Astrocyte of the hippocampus (primary cell): Measurements from ENCODE around the gene GALNT1.

Source experiments
- DNase-seq: peaks from one replicate; pipeline ENCODE4 v3.0.0; 2011; ENCODE audit warnings: low read depth, low spot score

GALNT1 gene

DNA sequence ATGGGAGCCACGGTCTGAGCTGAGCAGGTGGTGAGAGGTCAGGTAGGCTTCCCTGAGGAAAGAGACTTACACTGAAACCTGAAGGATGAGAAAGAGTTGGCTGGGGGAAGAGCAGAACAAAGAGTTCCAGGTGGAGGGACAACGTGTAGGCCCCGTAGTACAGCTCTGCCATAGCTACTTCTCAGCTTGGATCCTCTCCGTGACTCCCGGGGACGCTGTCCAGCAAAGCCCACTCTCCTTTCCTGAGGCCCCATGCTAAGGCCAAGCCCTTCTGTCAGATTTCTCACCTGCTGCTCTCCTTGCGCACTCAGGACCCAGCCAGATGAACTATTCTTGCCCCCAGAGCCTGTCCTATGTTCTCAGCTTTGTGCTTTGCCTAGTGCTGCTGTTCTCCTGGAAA is 173.8 kb downstream of the GALNT1 start:
- no peak for DNase-seq

DNA sequence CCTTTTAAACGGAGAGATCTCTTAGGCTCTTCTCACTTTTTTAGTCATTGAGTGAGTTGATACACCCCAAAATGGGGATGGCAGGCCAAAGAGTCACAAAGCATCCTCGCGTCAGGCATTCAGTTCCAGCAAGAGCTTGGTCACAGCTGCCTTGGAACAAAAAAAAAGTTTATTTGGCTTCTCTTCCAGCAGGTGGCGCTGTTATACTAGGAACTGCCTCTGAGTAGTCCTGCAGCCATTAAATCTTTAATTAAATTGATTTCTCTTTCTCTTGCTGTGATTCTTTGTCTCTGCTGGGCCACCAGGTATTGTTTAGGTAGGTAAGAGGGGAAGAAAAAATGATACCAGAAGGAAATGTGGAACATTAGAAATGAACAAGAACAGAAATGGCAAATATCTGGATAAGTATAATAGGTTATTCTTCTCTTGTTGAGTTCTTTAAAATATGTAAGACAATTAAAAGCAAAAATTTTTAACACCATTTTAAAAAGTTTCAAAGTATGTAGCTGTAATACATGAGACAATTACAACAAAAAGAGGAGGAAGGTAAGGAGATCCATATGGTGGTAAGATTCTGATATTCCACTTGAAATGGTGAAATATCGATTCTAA is 175.1 kb downstream of the GALNT1 start:
- DNase-seq = peak; percentile 78
